Liver (tissue), 9 donors: Measurements from ENCODE around the gene SH2D6. TPM values are rescaled to one million over a fixed set of nuclear protein-coding genes. Genes with fewer than 3 reads are reported as not detected.

Experiments used
- DNase-seq: peaks from one replicate; pipeline ENCODE4 v3.0.0-alpha.2; 2017; ENCODE audit warnings: low spot score
- H3K27ac ChIP-seq, 2 donors: one replicate each; pipeline ENCODE4 v1.7.0; 2013; ENCODE audit warnings: inconsistent platforms in 2 of 2, low read length in 2 of 2, control low read depth in 1 of 2, low read depth in 1 of 2, mild to moderate bottlenecking in 1 of 2
- H3K27me3 ChIP-seq, 4 donors: one replicate each; pipeline versions ENCODE4 v1.6.1 to v1.7.0; 2013; ENCODE audit warnings: low read length in 3 of 4, inconsistent platforms in 1 of 4, mild to moderate bottlenecking in 1 of 4, moderate library complexity in 1 of 4; ENCODE audit not compliant: control insufficient read depth in 4 of 4, insufficient read depth in 4 of 4
- H3K36me3 ChIP-seq, 4 donors: one replicate each; pipeline versions ENCODE4 v1.6.1 to v1.7.0; 2013; ENCODE audit warnings: low read length in 3 of 4, mild to moderate bottlenecking in 3 of 4, low read depth in 1 of 4, moderate library complexity in 1 of 4; ENCODE audit not compliant: control insufficient read depth in 4 of 4, insufficient read depth in 3 of 4
- H3K4me1 ChIP-seq, 4 donors: one replicate each; pipeline versions ENCODE4 v1.6.1 to v1.7.0; 2013; ENCODE audit warnings: low read length in 3 of 4, mild to moderate bottlenecking in 3 of 4, moderate library complexity in 1 of 4; ENCODE audit not compliant: control insufficient read depth in 4 of 4, insufficient read depth in 4 of 4
- H3K4me3 ChIP-seq, 3 donors: one replicate each; pipeline versions ENCODE4 v1.6.1 to v1.7.0; 2013; ENCODE audit warnings: low read length in 3 of 3, control low read depth in 1 of 3, low read depth in 1 of 3, mild to moderate bottlenecking in 1 of 3
- H3K9ac ChIP-seq, 2 donors: one replicate each; pipeline ENCODE4 v1.7.0; 2013; ENCODE audit warnings: low read length in 2 of 2, mild to moderate bottlenecking in 2 of 2, moderate library complexity in 2 of 2, control low read depth in 1 of 2, low read depth in 1 of 2
- H3K9me3 ChIP-seq, 4 donors: one replicate each; pipeline versions ENCODE4 v1.6.1 to v1.7.0; 2013; ENCODE audit warnings: low read length in 3 of 4; ENCODE audit not compliant: control insufficient read depth in 4 of 4
- EGR1 ChIP-seq, 2 donors: IDR thresholded peaks; 2 replicates each; pipeline ENCODE4 v1.6.1; 2016 to 2018; ENCODE audit warnings: antibody characterized with exemption in 2 of 2, low read depth in 2 of 2
- HNF4A ChIP-seq, 2 donors: conservative IDR thresholded peaks; 2 replicates each; pipeline ENCODE4 v1.6.1; 2016; ENCODE audit warnings: antibody characterized with exemption in 2 of 2, mild to moderate bottlenecking in 2 of 2
- JUND ChIP-seq, 2 donors: IDR thresholded peaks; 2 replicates each; pipeline ENCODE4 v1.6.1; 2016; ENCODE audit warnings: antibody characterized with exemption in 2 of 2
- NR2F2 ChIP-seq: IDR thresholded peaks from 2 replicates; pipeline ENCODE4 v1.6.1; 2016; ENCODE audit warnings: antibody characterized with exemption
- RAD21 ChIP-seq, 2 donors: IDR thresholded peaks; 2 replicates each; pipeline ENCODE4 v1.6.1; 2016; ENCODE audit warnings: antibody characterized with exemption in 2 of 2, mild to moderate bottlenecking in 2 of 2
- RXRA ChIP-seq, 2 donors: IDR thresholded peaks; 2 replicates each; pipeline ENCODE4 v1.6.1; 2017 to 2018; ENCODE audit warnings: antibody characterized with exemption in 2 of 2, mild to moderate bottlenecking in 1 of 2
- SP1 ChIP-seq: IDR thresholded peaks from 2 replicates; pipeline ENCODE4 v1.6.1; 2018; ENCODE audit warnings: antibody characterized with exemption, mild to moderate bottlenecking
- TAF1 ChIP-seq: conservative IDR thresholded peaks from 2 replicates; pipeline ENCODE4 v1.6.1; 2016; ENCODE audit warnings: antibody characterized with exemption, mild to moderate bottlenecking
- YY1 ChIP-seq: IDR thresholded peaks from 2 replicates; pipeline ENCODE4 v1.6.1; 2016; ENCODE audit warnings: antibody characterized with exemption, mild to moderate bottlenecking
- WGBS: extraction: QIAGEN DNeasy Blood & Tissue Kit; methylation state at CpG from one replicate; pipeline ENCODE4 v1.1.7; 2013; 5-methylcytosine and 5-hydroxymethylcytosine counted together
- polyA plus RNA-seq, 2 donors: library from polyadenylated mRNA; stranded (reverse) in 1 of 2; unstranded in 1 of 2; fragments of 200-250 nt in 1 of 2; fragments of >200 nt in 1 of 2; fragmentation: Nextera tagmentation in 1 of 2; extraction: Ambion mirVana in 1 of 2; gene quantifications; one replicate each; pipeline versions ENCODE4 v1.2.1 to v1.2.3, GENCODE V29; 2013 to 2015
- total RNA-seq, 2 donors: library from RNA; depleted of rRNA; stranded (reverse); fragments of >200 nt; gene quantifications; one replicate each; pipeline ENCODE4 v1.2.3, GENCODE V29; 2014
- TF ChIP-seq, protein P1 (sequence below): fragments of 150-350 bp; IDR thresholded peaks from 2 replicates; pipeline ENCODE4 v1.5.1; 2017; ENCODE audit warnings: improper control_type of control experiment, low read depth, low read length; ENCODE audit not compliant: missing input control
- TF ChIP-seq, protein P2 (sequence below): IDR thresholded peaks from 2 replicates; pipeline ENCODE4 v1.6.1; 2016; ENCODE audit warnings: antibody characterized with exemption
- TF ChIP-seq, protein P3 (sequence below): IDR thresholded peaks from 2 replicates; pipeline ENCODE4 v1.6.1; 2016; ENCODE audit warnings: antibody characterized with exemption, mild to moderate bottlenecking
- TF ChIP-seq, protein P4 (sequence below): IDR thresholded peaks from 2 replicates; pipeline ENCODE4 v1.6.1; 2016; ENCODE audit warnings: antibody characterized with exemption
- donor health status: healthy.
- donor health status: healthy.
- donor health status: healthy.
- donor health status: healthy.
- donor health status: healthy.

The SH2D6 gene
- total and polyA plus RNA-seq, 4 donors = 0.28 to 0.92 (median 0.39) TPM; not detected in 1

DNA sequence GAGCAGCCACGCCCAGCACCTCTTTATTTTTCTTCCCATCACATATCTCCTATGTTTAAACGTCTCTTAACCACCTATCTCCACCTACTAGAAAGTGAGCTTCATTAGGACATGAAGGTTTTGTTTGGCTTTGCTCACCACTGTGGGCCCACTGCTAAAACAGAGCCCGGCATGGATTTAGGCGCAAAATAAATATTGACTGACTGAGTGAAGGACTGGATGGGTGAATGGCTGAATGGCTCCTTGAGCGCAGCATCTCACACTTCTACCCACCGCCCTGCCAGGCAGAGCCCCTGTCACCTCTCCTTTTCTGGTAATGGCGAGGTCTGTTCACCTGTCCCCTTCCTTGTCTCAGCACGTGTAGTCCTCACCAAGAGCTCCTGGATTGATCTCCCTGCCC is 18.5 kb upstream of the SH2D6 start:
- no peak for TF ChIP-seq JUND (IDR thresholded peaks at IDR 0.05)
- no peak for TF ChIP-seq NR2F2
- TF ChIP-seq SP1 = no peak
- no peak for TF ChIP-seq RXRA (IDR thresholded peaks at IDR 0.05)
- TF ChIP-seq, protein P1, sequence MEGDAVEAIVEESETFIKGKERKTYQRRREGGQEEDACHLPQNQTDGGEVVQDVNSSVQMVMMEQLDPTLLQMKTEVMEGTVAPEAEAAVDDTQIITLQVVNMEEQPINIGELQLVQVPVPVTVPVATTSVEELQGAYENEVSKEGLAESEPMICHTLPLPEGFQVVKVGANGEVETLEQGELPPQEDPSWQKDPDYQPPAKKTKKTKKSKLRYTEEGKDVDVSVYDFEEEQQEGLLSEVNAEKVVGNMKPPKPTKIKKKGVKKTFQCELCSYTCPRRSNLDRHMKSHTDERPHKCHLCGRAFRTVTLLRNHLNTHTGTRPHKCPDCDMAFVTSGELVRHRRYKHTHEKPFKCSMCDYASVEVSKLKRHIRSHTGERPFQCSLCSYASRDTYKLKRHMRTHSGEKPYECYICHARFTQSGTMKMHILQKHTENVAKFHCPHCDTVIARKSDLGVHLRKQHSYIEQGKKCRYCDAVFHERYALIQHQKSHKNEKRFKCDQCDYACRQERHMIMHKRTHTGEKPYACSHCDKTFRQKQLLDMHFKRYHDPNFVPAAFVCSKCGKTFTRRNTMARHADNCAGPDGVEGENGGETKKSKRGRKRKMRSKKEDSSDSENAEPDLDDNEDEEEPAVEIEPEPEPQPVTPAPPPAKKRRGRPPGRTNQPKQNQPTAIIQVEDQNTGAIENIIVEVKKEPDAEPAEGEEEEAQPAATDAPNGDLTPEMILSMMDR = no peak
- no peak for TF ChIP-seq TAF1
- TF ChIP-seq EGR1 (IDR thresholded peaks at IDR 0.05; ENCODE audit: low read depth in 2 of 2) = no peak
- no peak for TF ChIP-seq RAD21 (IDR thresholded peaks at IDR 0.05)
- TF ChIP-seq, protein P2, sequence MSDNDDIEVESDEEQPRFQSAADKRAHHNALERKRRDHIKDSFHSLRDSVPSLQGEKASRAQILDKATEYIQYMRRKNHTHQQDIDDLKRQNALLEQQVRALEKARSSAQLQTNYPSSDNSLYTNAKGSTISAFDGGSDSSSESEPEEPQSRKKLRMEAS = no peak
- TF ChIP-seq, protein P3, sequence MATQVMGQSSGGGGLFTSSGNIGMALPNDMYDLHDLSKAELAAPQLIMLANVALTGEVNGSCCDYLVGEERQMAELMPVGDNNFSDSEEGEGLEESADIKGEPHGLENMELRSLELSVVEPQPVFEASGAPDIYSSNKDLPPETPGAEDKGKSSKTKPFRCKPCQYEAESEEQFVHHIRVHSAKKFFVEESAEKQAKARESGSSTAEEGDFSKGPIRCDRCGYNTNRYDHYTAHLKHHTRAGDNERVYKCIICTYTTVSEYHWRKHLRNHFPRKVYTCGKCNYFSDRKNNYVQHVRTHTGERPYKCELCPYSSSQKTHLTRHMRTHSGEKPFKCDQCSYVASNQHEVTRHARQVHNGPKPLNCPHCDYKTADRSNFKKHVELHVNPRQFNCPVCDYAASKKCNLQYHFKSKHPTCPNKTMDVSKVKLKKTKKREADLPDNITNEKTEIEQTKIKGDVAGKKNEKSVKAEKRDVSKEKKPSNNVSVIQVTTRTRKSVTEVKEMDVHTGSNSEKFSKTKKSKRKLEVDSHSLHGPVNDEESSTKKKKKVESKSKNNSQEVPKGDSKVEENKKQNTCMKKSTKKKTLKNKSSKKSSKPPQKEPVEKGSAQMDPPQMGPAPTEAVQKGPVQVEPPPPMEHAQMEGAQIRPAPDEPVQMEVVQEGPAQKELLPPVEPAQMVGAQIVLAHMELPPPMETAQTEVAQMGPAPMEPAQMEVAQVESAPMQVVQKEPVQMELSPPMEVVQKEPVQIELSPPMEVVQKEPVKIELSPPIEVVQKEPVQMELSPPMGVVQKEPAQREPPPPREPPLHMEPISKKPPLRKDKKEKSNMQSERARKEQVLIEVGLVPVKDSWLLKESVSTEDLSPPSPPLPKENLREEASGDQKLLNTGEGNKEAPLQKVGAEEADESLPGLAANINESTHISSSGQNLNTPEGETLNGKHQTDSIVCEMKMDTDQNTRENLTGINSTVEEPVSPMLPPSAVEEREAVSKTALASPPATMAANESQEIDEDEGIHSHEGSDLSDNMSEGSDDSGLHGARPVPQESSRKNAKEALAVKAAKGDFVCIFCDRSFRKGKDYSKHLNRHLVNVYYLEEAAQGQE = no peak
- TF ChIP-seq YY1 = no peak
- TF ChIP-seq HNF4A (conservative IDR thresholded peaks at IDR 0.05) = no peak
- TF ChIP-seq, protein P4, sequence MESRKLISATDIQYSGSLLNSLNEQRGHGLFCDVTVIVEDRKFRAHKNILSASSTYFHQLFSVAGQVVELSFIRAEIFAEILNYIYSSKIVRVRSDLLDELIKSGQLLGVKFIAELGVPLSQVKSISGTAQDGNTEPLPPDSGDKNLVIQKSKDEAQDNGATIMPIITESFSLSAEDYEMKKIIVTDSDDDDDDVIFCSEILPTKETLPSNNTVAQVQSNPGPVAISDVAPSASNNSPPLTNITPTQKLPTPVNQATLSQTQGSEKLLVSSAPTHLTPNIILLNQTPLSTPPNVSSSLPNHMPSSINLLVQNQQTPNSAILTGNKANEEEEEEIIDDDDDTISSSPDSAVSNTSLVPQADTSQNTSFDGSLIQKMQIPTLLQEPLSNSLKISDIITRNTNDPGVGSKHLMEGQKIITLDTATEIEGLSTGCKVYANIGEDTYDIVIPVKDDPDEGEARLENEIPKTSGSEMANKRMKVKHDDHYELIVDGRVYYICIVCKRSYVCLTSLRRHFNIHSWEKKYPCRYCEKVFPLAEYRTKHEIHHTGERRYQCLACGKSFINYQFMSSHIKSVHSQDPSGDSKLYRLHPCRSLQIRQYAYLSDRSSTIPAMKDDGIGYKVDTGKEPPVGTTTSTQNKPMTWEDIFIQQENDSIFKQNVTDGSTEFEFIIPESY = no peak
- Histone ChIP-seq H3K36me3 (no peaks in the 10 kb centered on the region), H3K4me1 (peaks cover 0 to 2% (median 0%) of the 10 kb centered on the region in 4 donors), H3K9me3 (no peaks in the 10 kb centered on the region), H3K27me3 (no peaks in the 10 kb centered on the region), H3K9ac (no peak overlapping the region), H3K27ac (no peak overlapping the region), H3K4me3 (no peak overlapping the region)
- WGBS = 92% methylated on average over 8 of the region's 8 CpGs
- DNase-seq = no peak

DNA sequence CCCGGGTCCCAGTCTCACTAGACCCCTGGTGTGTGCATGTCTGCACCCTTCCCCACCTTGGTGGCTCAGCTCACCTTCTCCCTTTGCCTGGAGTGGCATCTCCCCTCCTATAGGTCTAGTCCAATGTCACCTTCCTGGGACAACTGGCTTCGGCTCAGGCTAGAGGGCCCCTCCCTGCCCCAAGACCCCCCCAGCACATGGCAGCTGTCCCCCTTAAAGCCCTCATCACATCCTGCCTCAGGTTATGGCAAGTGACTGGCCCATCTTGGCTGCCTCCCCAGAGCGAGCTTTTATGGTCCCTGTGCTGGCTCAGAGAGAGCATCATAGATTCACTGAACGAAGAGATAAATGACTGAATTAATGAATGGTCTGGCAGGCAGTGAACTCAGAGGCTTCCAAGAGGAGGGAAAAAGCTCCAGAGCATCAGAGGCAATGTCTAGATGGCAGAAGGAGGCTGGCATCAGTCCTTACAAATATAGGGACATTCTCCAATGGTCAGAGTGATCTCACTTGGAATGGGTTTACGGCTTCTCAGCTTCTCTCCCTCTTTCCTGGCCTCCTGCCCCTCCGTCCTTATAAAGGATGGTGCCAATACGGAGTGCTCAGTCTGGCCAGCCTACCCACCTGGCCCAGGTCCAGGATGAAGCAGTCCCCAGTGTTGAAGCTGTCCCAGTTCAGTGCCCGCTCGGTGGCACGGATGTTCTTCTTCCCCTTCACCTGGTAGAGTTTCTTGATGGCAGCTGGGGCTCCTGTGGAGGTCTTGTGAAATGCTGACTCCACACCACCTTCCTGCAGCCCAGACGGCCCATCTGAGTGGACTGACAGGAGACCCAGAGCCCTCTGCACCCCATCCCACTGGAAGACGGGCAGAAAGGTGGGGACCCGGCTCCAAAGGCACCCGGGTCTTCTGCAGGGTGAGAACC is 17.7 kb upstream of the SH2D6 start:
- no peak overlapping the region for H3K4me3 ChIP-seq
- TF ChIP-seq EGR1 (IDR thresholded peaks at IDR 0.05; ENCODE audit: low read depth in 2 of 2) (no peak), SP1 (no peak), RAD21 (IDR thresholded peaks at IDR 0.05) (no peak)
- H3K4me1 ChIP-seq = peaks cover 0 to 2% (median under 1%) of the 10 kb centered on the region in 4 donors
- H3K36me3 ChIP-seq = no peaks in the 10 kb centered on the region
- H3K27me3 ChIP-seq = no peaks in the 10 kb centered on the region
- no peak overlapping the region for H3K27ac ChIP-seq
- no peak for DNase-seq
- no peaks in the 10 kb centered on the region for H3K9me3 ChIP-seq
- WGBS = 87% methylated on average over 14 of the region's 14 CpGs
- no peak overlapping the region for H3K9ac ChIP-seq
